T1000 (cell line): ENCODE results near the gene OR52E8.

ENCODE experiments used
- DNase-seq: peaks from one replicate; lab custom pipeline; 2025; ENCODE audit warnings: mixed read lengths; lab: John Stamatoyannopoulos, UW

Gene OR52E8

GRCh38 chr11:5807580-5807979 is 49.9 kb downstream of the OR52E8 start:
- DNase-seq: no peak
